Measurements from ENCODE around the gene LPP.

The LPP gene

DNA sequence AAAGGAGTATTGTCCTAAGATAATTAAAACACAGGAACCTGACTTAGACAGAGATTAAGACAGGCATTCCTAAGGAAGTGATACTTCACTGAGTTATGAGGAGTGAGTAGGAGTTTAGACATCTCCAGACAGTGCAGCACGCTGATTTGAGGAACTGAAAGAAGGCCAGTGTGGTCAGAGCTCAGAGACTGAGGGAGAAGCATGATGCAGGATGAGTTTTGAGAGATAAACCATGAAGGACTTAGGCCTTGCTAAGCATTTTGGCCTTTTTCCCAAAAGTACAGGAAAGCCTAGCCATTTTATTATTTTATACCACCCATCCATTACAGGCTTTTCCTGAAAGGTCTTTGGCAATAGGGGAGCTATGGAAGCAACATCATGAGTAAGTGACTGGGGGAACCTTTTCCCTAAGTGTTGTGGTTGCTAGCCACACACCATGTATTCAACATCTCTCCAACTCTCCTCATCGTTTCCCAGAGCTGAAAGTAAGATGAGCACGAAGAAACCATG, 642.2 kb downstream of the LPP start:
- WGBS, 2 experiments (ENCODE audit: insufficient coverage in 2 of 2): 87 to 97% methylated on average over 3 of the region's 3 CpGs
- peak overlapping the region; percentile 70 for H3K27ac ChIP-seq (ENCODE audit: low read depth, low read length, severe bottlenecking)
- H3K4me3 ChIP-seq (ENCODE audit: extremely low read depth, insufficient read depth, low read length, poor library complexity, severe bottlenecking): no peak overlapping the region

GRCh38 chr3:188797045-188797444, 643.1 kb downstream of the LPP start:
- peak overlapping the region; percentile 70 for H3K27ac ChIP-seq (ENCODE audit: low read depth, low read length, severe bottlenecking)
- 80% methylated on average over 2 of the region's 3 CpGs; no CpG with 5 or more reads in 1 of the 2 experiments for WGBS, 2 experiments (ENCODE audit: insufficient coverage in 2 of 2)

More for the DNA sequence above, 642.2 kb downstream of the LPP start:
- Histone ChIP-seq H3K36me3 (ENCODE audit: control insufficient read depth, insufficient read depth, low read length) (peaks cover 12% of the 10 kb centered on the region), H3K9me3 (ENCODE audit: control insufficient read depth, low read length) (peaks cover 5% of the 10 kb centered on the region), H3K4me1 (ENCODE audit: control insufficient read depth, insufficient read depth, low read length, poor library complexity, severe bottlenecking) (peaks cover 18% of the 10 kb centered on the region)

GRCh38 chr3:188798556-188799145, 644.7 kb downstream of the LPP start:
- peaks cover 5% of the 10 kb centered on the region for H3K9me3 ChIP-seq (ENCODE audit: control insufficient read depth, low read length)
- peaks cover 18% of the 10 kb centered on the region for H3K4me1 ChIP-seq (ENCODE audit: control insufficient read depth, insufficient read depth, low read length, poor library complexity, severe bottlenecking)
- H3K36me3 ChIP-seq (ENCODE audit: control insufficient read depth, insufficient read depth, low read length): peaks cover 12% of the 10 kb centered on the region
- H3K4me3 ChIP-seq (ENCODE audit: extremely low read depth, insufficient read depth, low read length, poor library complexity, severe bottlenecking): no peak overlapping the region
- no peak overlapping the region for H3K27ac ChIP-seq (ENCODE audit: low read depth, low read length, severe bottlenecking)
- WGBS, 2 experiments (ENCODE audit: insufficient coverage in 2 of 2): 85 to 89% methylated on average over 2 to 4 of the region's 5 CpGs

More at GRCh38 chr3:188797045-188797444, 643.1 kb downstream of the LPP start:
- Histone ChIP-seq H3K4me1 (ENCODE audit: control insufficient read depth, insufficient read depth, low read length, poor library complexity, severe bottlenecking) (peaks cover 18% of the 10 kb centered on the region), H3K9me3 (ENCODE audit: control insufficient read depth, low read length) (peaks cover 5% of the 10 kb centered on the region), H3K36me3 (ENCODE audit: control insufficient read depth, insufficient read depth, low read length) (peaks cover 12% of the 10 kb centered on the region), H3K4me3 (ENCODE audit: extremely low read depth, insufficient read depth, low read length, poor library complexity, severe bottlenecking) (no peak overlapping the region)

DNA sequence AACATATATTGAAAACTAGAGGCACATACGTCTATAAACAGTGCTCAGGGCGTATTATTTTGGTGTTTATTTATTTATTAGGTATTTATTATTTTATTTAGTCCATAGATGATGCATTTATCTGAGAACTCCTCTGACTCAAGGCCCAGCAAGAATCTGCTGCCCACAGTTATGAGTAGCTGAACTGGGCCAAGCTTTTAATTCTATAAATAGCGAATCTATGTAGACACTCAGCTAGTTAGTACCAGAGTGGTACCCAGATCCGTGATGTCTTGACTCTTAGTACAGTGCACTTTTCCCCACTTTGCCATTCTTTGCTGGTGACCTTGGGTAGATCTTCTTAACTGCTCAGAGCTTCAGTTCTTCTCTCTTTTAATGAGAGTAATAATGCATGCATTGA, 647.4 kb downstream of the LPP start:
- no peak overlapping the region for H3K27ac ChIP-seq (ENCODE audit: low read depth, low read length, severe bottlenecking)
- H3K4me1 ChIP-seq (ENCODE audit: control insufficient read depth, insufficient read depth, low read length, poor library complexity, severe bottlenecking): peaks cover 15% of the 10 kb centered on the region
- H3K4me3 ChIP-seq (ENCODE audit: extremely low read depth, insufficient read depth, low read length, poor library complexity, severe bottlenecking): no peak overlapping the region
- WGBS, 2 experiments (ENCODE audit: insufficient coverage in 2 of 2): 100% methylated on average over 1 of the region's 4 CpGs
- peaks cover 6% of the 10 kb centered on the region for H3K36me3 ChIP-seq (ENCODE audit: control insufficient read depth, insufficient read depth, low read length)
- H3K9me3 ChIP-seq (ENCODE audit: control insufficient read depth, low read length): no peaks in the 10 kb centered on the region

GRCh38 chr3:188802645-188803044, 648.7 kb downstream of the LPP start:
- no peak overlapping the region for H3K4me3 ChIP-seq (ENCODE audit: extremely low read depth, insufficient read depth, low read length, poor library complexity, severe bottlenecking)
- peaks cover 6% of the 10 kb centered on the region for H3K36me3 ChIP-seq (ENCODE audit: control insufficient read depth, insufficient read depth, low read length)
- peaks cover under 1% of the 10 kb centered on the region for H3K9me3 ChIP-seq (ENCODE audit: control insufficient read depth, low read length)
- no peak overlapping the region for H3K27ac ChIP-seq (ENCODE audit: low read depth, low read length, severe bottlenecking)
- H3K4me1 ChIP-seq (ENCODE audit: control insufficient read depth, insufficient read depth, low read length, poor library complexity, severe bottlenecking): peaks cover 3% of the 10 kb centered on the region
- WGBS, 2 experiments (ENCODE audit: insufficient coverage in 2 of 2): 80% methylated on average over 1 of the region's 3 CpGs; no CpG with 5 or more reads in 1 of the 2 experiments

DNA sequence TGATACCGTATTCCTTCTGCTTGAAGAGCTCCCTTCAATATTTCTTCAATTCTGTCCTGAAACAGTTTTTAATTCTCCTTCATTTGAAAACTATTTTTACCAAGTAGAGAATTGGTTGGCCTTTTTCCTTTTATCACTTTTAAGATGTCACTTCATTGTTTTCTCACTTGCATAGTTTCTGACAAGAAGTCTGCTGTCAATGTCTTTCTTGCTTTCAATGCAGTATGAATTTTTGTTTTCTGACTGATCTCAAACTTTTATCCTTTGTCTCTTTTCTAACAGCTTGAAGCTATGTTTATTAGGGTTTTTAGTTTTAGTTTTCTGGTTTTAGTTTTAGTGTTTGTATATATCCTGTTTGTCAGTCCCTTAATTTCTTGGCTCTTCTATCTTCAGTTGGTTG, 653.0 kb downstream of the LPP start:
- Histone ChIP-seq H3K4me3 (ENCODE audit: extremely low read depth, insufficient read depth, low read length, poor library complexity, severe bottlenecking) (no peak overlapping the region), H3K9me3 (ENCODE audit: control insufficient read depth, low read length) (peaks cover 8% of the 10 kb centered on the region), H3K4me1 (ENCODE audit: control insufficient read depth, insufficient read depth, low read length, poor library complexity, severe bottlenecking) (no peaks in the 10 kb centered on the region), H3K27ac (ENCODE audit: low read depth, low read length, severe bottlenecking) (no peak overlapping the region), H3K36me3 (ENCODE audit: control insufficient read depth, insufficient read depth, low read length) (no peaks in the 10 kb centered on the region)
- WGBS, 2 experiments (ENCODE audit: insufficient coverage in 2 of 2): 83% methylated on average over 1 of the region's 1 CpG; no CpG with 5 or more reads in 1 of the 2 experiments

GRCh38 chr3:188812198-188812597, 658.2 kb downstream of the LPP start:
- no peaks in the 10 kb centered on the region for H3K4me1 ChIP-seq (ENCODE audit: control insufficient read depth, insufficient read depth, low read length, poor library complexity, severe bottlenecking)
- no peaks in the 10 kb centered on the region for H3K36me3 ChIP-seq (ENCODE audit: control insufficient read depth, insufficient read depth, low read length)
- WGBS, 2 experiments (ENCODE audit: insufficient coverage in 2 of 2): no CpG with 5 or more reads among the region's 1 CpG
- H3K4me3 ChIP-seq (ENCODE audit: extremely low read depth, insufficient read depth, low read length, poor library complexity, severe bottlenecking): no peak overlapping the region
- no peak overlapping the region for H3K27ac ChIP-seq (ENCODE audit: low read depth, low read length, severe bottlenecking)
- peaks cover 8% of the 10 kb centered on the region for H3K9me3 ChIP-seq (ENCODE audit: control insufficient read depth, low read length)

DNA sequence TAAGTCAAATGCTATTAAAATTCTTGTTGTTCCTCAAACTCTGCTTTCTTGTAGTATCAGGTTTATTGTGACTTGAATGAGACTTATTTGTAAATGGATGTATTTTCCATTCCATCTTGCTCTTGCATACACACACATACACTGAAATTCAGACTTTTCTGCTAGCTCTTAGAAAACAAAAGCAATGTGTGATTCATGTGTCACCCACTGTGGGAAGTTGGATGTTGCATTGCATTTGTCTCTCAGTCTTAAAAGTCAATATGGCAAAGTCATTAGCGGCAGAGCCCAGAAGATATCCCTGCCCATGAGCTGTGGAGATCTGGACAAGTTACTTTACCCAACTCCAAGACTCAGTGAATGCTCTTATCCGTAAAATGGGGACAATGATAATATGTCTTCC, 660.6 kb downstream of the LPP start:
- 100% methylated on average over 1 of the region's 2 CpGs for WGBS, 2 experiments (ENCODE audit: insufficient coverage in 2 of 2)
- Histone ChIP-seq H3K27ac (ENCODE audit: low read depth, low read length, severe bottlenecking) (no peak overlapping the region), H3K4me3 (ENCODE audit: extremely low read depth, insufficient read depth, low read length, poor library complexity, severe bottlenecking) (no peak overlapping the region), H3K9me3 (ENCODE audit: control insufficient read depth, low read length) (no peaks in the 10 kb centered on the region), H3K36me3 (ENCODE audit: control insufficient read depth, insufficient read depth, low read length) (no peaks in the 10 kb centered on the region), H3K4me1 (ENCODE audit: control insufficient read depth, insufficient read depth, low read length, poor library complexity, severe bottlenecking) (no peaks in the 10 kb centered on the region)

GRCh38 chr3:188817103-188817934, 663.4 kb downstream of the LPP start:
- H3K4me3 ChIP-seq (ENCODE audit: extremely low read depth, insufficient read depth, low read length, poor library complexity, severe bottlenecking): no peak overlapping the region
- no peaks in the 10 kb centered on the region for H3K9me3 ChIP-seq (ENCODE audit: control insufficient read depth, low read length)
- H3K4me1 ChIP-seq (ENCODE audit: control insufficient read depth, insufficient read depth, low read length, poor library complexity, severe bottlenecking): no peaks in the 10 kb centered on the region
- H3K36me3 ChIP-seq (ENCODE audit: control insufficient read depth, insufficient read depth, low read length): no peaks in the 10 kb centered on the region
- H3K27ac ChIP-seq (ENCODE audit: low read depth, low read length, severe bottlenecking): no peak overlapping the region
- 88 to 100% methylated on average over 1 to 2 of the region's 7 CpGs for WGBS, 2 experiments (ENCODE audit: insufficient coverage in 2 of 2)

DNA sequence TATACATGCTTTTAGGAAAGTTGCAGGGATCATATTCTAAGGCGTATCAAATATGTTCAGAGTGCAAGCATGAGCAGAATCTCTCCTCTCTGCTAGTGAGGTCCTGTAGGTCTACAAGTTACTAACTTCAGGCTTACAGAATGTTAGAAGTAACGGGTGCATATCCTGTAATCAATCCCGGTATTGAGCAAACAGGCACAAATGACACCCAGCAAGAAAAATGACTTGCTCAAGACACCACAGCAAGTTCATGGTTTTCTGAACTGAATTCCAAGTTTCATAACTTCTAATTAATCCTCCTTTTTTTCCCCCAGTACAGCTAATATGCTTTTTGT, 663.9 kb downstream of the LPP start:
- Histone ChIP-seq H3K36me3 (ENCODE audit: control insufficient read depth, insufficient read depth, low read length) (no peaks in the 10 kb centered on the region), H3K27ac (ENCODE audit: low read depth, low read length, severe bottlenecking) (no peak overlapping the region), H3K4me1 (ENCODE audit: control insufficient read depth, insufficient read depth, low read length, poor library complexity, severe bottlenecking) (no peaks in the 10 kb centered on the region), H3K4me3 (ENCODE audit: extremely low read depth, insufficient read depth, low read length, poor library complexity, severe bottlenecking) (no peak overlapping the region), H3K9me3 (ENCODE audit: control insufficient read depth, low read length) (no peaks in the 10 kb centered on the region)
- 100% methylated on average over 1 to 3 of the region's 3 CpGs for WGBS, 2 experiments (ENCODE audit: insufficient coverage in 2 of 2)

DNA sequence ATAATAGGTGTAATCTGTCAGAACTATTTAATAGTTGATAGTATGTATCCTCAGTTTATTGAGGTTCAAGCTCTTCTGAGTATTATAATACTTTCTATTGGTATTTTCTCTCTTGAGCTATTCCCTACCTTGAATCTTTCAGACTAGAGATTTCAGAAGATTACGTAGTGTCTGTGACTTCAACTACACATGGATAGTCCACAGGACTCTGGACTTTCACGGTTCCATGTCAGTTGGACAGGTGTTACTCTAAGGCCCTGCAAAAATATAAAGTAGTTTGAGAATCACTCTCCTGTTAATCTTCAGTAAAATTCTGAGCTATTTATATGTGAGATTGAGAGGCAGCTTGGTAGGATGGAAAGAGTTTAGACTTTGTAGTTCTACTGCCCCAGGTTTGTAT, 664.3 kb downstream of the LPP start:
- H3K4me3 ChIP-seq (ENCODE audit: extremely low read depth, insufficient read depth, low read length, poor library complexity, severe bottlenecking): no peak overlapping the region
- H3K27ac ChIP-seq (ENCODE audit: low read depth, low read length, severe bottlenecking): no peak overlapping the region
- H3K36me3 ChIP-seq (ENCODE audit: control insufficient read depth, insufficient read depth, low read length): no peaks in the 10 kb centered on the region
- H3K4me1 ChIP-seq (ENCODE audit: control insufficient read depth, insufficient read depth, low read length, poor library complexity, severe bottlenecking): no peaks in the 10 kb centered on the region
- 100% methylated on average over 2 of the region's 2 CpGs; no CpG with 5 or more reads in 1 of the 2 experiments for WGBS, 2 experiments (ENCODE audit: insufficient coverage in 2 of 2)
- H3K9me3 ChIP-seq (ENCODE audit: control insufficient read depth, low read length): no peaks in the 10 kb centered on the region

All from mesodermal cell (in vitro differentiated cells).